Eye (tissue), 1 donor: ENCODE measurements around the gene GALT.
A peak's percentile ranks its signal among the peaks of the same experiment; 100 is the strongest.

ENCODE experiments used
- DNase-seq: peaks from one replicate; pipeline ENCODE4 v3.0.0-alpha.2; 2015

GALT gene

DNA sequence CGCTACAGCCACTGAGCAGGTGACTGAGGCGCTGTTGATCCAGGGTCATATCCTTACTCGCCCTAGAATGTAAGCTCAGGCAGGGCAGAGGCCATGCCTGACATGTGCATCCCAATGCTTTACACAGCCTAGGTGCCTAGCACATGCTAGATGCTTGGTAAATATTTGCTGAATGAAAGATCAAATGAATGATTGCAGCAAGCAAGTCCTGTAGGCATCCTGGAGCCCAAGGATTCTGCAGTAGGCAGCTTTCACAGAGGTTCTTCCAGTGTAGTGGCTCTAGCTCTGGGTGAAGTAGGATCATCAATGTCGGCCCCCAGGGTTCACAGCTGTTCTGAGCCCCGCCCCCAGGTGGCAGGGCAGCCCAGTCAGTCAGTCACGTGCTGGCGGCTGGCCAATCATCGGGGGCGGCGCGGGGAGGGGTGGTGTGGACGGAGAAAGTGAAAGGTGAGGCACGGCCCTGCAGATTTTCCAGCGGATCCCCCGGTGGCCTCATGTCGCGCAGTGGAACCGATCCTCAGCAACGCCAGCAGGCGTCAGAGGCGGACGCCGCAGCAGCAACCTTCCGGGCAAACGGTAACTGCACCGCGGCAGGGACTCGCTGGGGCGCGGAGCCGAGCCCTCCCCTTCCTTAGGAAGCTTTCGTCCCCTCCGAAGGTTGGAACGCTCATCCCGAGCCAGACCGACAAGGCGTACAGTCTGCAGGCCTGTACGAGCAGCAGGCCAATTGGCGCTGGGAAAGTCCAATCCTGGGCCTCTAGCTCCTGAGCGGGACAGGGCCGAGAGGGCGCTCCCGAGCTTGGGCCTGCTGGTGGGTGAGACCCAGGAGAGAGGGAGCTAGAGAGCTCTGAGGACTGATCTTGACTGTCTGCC, at the start of gene GALT:
TSS of gene GALT (plus strand) at position 465 of the 873 bp plus-strand sequence. CDS start at position 495, 30 bp downstream.
- DNase-seq = peak; percentile 97

DNA sequence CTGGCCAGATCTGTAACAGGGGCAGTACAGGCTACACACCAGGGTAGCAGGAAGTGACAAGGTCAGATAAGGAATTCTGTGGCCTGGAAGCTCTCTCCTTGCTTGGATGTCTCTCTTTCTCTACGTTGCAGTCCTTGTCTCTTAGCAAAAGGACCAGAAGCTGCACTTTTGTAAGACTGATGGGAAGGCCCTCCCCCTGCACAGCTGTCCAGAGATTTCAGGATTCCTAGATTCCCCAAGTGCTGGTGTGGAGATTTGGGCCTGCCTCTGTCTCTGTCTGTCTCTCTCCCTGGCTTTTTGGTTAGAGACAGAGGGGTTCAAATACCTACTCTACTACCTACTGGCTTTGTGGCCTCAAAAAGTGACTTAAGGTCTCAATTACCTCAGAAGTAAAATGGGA, 46.9 kb upstream of the GALT start:
- DNase-seq = no peak

DNA sequence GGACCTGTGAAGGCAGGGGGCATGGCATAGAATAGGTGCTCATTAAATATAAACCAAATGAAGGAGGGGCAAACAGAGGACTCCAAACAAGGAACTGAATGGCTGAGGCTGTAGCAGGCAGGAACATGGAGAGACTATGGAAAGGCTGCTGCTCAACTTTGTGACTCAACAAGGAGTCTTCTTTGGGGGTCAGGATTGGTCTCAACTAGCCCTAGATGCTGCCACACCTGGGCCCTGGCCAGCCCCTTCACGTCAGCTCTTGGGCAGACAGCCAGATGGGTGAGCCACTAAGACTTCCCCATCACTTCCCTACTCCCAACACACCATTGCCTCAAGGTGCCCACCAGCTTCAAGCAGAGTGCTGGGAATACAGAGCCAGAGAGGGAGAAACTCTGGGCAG, 45.6 kb upstream of the GALT start:
- DNase-seq = no peak

DNA sequence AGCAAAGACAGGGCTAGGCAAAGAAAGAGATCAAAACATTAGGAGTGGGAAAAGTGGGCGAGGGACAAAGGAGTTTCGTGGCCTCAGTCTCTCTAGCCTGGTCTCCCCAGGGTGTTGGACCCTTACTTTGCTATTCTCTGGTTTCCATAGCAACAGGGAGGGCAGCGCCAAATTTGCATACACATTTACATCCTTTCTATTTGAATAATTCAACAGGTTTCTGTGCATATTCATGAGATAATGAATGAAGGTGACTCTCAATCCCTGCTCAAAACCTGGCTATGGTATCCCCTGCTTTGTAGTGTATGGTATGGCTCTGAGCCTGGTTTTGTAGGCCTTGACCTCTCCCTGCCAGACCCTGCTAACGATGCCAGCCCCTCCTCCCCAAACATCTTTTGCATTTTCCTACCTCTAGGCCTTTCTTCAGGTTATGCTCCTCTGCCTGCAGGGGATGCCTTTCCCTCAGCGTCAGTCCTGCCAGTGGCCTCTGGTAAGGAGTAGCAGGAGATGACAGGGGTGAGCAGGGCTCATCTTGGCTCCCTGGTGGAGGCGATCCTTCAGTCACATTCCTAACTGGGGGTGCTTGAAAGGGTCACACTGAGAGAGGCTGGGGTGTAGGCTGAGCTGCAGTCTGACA, 44.4 kb upstream of the GALT start:
- no peak for DNase-seq

DNA sequence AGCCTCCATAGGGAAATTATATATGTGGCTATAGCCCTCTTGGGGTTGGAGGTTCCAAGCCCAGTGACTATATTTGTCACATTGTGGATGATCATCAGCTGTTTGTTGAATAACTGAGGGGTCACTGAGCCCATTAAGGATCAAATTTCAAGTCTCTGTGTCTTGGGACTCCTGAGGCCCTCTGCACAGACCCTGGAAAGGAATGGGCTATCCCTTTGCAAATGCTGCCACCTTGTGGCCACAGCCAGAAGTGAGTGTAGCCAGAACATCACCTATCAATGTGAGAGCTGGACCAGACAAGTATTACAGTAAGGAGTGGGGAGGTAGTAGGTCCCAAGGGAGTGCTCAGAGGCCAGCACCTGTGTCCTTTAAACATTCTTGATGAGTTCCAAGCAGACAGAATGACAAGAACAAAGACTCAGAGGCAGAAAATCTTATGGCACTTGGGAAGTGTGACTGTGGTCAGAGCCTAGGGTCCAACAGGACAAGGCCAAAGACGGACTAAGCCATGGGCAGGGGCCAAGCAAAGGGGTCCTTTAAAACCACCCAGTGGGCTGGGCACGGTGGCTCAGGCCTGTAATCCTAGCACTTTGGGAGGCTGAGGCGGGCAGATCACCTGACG, 42.8 kb upstream of the GALT start:
- DNase-seq = peak; percentile 97

DNA sequence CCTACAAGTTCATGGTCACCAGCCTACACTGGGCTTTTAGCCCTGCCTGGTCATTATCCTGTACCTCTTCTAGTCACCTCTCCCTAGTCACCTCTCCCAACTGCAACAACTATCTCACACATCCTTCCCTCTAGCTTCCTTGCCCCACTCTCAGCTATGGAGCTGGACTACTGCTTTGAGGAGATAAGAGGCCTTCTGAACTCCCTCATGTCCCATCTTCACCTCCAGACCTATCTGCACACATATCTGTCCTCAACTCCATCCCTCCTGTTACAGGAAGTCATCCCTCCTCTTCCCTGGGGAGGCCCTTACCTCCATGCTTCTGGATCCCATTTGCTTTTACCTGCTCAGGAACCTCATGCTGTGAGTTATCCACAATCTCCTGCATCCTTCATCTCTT, 40.3 kb upstream of the GALT start:
- no peak for DNase-seq

DNA sequence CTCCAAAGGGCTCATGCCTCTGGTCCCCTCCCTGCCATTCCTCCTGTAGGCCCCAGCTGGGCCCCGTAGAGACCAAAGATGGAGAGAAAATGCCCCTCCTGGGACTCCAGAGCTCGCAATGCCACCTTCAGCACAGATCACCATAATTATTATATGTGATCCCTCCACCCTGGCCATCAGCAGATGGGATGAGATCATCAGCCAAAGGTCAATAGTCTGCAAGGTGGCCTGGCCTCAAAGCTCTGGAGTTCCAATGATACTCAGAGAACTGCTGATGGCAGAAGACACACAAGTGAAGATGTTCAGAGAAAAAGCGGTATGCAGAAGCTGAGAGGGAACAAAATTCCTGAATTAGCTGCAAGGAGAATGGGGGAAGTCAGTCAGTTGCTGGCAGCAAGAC, 39.6 kb upstream of the GALT start:
- DNase-seq = no peak

DNA sequence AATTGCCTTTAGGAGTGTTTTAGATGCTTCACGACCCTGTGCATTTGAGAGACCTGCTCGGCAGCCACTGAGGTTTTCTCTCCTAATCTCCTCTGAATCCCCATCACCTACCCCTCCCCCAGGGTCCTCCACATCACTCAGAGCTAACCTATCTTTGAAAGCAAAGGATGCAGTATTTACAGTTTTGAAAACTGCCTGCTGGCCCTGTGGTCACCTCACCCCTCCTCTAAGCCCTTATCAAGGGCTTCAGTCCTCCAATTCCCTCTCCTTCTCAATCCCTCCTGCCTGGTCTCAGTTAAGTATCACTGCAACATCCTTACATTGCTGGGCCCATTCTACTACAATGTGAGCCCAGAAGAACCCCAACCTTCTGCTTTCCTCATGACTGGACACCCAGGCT, 39.1 kb upstream of the GALT start:
- DNase-seq = no peak

DNA sequence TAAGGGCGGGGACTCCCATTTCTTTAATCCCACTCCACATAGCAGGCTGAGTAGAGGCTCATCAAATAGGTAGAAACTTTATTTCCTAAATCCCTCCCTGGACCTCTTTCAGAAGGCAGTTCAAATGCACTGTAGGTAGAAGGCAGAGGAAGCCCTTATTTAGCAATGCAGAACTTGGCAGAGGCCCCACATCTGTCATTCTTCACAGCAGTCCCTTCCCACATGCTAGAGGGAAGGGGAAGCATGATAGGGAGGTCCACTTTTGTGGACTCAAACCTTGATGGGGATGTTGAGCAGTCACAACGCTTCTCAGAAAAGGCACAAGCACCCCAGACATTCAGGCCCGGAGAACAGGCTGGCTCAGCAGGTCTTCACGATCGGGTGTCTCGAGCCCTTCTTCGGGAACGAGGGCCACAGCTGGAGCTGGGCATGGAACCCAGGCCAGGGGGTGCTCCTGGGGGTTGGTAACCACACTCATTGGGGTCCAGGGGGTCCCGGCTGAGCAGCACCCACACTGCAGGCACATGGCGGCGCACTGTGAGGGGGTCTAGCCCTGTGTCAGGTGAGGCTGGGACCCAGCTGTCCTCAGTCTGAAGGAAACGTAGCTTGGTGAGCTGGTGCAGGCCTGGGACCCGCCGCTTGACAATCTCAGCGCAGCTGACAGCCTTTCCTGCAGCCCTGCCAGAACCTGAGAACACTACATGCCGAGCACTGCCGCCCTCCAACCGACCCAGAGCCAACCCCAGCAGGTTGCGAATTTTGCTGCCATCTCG, 35.9 kb upstream of the GALT start:
- no peak for DNase-seq

DNA sequence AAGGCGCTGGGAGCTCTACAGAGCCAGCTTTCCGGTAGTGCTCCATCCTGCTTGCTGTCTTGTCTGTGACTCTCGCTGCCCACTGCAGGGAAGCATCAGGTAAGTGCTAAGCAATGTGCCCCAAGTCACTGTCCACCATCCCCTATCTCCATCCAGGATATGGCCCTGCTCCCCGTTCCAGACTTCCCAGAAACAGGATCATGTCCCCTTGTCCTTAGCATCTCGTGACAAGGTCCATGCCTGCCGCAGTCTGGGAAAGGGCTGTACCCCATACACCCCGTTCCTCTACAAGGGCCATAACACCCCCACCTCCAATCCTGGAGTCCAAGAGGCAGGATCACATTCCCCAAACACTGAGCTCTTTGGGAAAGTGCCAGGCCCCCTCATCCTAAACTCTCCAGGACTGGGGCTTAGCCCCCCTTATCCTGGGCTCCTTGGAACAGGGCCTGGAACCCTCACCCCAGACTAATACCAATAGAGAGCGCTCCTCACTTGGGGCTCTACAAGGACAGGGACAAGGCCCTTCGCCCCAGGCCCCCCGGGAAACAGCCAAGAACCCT, 35.1 kb upstream of the GALT start:
- no peak for DNase-seq

DNA sequence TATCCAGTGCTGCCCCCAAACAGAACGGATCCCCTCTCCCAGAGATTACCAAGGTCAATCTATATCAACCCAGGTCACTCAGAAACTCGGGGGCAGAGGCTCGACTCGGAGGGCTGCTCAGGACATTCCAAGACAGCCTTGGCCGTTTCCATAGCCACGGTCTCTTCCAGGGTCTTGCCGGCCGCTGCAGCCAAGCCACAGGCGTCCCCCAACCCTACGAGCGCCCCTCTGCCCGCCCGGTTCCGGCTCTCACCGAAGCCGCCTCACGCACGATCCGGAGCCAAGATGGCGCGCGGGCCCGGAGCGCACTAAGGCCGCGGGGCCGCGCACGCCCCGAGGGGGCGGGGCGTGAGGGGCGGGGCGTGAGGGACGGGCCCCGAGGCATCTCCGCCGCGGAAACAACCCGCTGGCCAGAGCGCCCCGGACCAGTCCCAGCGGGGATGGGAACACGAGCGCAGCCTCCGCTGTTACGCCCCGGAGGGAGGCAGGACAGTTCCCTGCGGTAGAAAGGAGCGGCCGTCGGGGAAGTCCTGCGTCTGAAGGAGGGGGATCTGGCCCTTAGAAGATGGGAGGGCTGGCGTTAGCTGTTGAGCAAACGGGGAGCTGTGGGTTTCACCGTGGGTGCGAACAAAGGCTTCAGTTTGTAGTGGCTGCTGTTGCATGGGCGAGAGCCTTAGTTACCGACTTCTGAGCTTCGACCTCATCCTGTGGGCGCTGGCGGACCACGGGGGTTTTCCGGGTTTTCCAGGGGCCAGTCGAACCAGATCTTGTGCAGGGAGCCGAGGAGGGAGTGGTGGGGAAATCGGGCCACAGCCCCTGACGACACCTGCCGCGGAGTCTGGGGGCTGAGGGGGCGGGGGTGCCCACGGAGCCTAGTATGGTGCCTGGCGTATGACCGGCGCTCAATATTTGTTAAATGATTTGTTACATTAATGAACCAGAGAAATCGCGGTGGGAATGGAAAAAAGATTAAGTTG, 34.4 kb upstream of the GALT start, which contains the start of gene RPP25L:
TSS of gene RPP25L (minus strand) at position 287 of the 977 bp plus-strand sequence. CDS start 801 bp downstream, outside the sequence.
- peak; percentile 96 for DNase-seq

DNA sequence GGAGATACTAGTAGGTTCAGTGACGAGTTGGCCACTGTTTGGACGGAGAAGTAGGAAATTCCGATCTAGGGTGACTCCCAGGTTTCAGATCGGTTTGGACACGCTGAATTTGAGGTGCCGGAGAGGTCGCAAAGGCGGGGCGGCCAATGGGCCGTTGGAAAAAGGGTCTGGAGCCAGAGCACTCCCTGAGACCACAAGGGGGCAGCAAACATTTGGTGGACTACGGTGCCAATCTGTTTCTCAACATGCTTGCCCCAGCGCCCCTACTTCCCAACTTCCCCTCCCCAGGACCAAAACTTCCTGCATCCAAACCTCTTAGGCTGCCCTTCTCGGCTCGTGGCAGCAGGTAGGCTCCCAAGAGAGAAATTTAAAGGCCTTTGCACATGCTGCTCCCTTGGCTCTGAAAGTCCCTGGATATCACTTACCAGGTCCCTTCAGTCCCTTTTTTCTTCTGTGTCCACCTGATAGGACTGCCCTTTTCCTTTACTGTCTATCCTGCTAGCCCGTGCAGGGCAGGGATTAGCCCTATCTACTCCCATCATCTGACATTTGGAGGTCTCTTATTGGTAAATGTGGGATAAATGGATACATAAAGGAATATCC, 33.6 kb upstream of the GALT start:
- DNase-seq = peak; percentile 95

DNA sequence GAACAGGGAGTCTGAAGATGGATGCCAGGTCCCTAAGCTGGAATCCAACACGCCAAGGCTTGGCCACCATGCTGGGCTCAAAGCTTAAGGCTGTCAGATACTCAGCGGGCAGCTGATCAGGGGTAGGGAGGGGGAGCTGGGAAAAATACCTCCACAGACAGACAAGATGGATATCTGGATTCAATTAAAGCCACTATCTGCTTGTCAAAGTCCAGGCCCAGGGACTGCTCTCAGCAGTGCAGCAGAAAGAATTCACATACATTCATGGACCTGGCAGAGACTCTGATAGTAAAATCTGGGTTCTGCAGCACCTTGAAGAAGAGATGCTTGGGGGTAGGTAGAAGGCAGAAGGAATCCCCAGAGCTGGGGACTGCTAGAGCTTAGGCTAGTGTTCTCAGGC, 31.3 kb upstream of the GALT start:
- DNase-seq = no peak

DNA sequence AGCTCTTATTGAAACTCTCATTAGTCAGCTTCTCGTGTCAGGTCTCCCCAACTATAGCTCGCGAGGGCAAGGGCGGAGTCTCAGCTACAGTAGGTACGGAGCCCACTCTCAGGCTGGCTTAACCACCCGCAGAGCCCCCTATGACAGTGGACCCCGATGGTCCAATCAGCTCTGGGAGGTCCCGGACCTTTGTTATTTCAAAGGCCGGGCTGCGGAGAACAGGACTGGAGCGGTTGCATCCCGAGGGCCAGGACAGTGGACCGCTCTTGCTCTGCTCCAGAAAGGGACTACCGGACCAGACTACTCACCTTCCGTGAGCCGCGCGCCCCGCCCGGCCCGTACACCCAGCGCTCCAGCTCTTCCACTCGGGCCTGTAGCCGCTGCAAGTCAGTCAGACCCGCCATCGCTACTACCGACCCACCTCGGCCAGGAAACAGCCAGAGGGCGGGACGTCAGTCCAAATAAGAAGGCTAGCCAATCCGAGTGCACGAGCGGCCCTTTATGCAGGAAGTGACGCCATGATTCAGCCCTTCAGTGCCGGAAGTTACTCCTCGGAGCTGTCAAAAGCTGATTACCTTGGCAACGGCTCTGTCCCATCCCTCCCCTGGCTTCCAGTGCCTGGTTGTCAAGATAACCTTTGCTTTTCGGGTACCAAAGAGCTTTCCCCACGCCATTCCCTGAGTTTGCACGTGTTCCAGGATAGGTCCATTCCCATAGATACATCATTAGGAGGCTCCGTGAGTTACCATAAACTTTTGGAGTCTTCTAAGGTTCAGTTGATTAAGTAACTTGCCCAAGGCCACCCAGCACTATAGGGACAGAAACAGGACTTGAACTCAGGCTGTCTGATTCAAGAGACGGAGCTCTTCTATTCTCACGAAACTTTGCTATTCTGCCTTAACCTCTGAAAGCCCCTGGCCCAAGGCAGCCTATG, 26.1 kb upstream of the GALT start, which contains the start of gene DCTN3:
TSS of gene DCTN3 (minus strand) at position 435 of the 934 bp plus-strand sequence. CDS start at position 404, 31 bp downstream.
- DNase-seq = peak; percentile 97

DNA sequence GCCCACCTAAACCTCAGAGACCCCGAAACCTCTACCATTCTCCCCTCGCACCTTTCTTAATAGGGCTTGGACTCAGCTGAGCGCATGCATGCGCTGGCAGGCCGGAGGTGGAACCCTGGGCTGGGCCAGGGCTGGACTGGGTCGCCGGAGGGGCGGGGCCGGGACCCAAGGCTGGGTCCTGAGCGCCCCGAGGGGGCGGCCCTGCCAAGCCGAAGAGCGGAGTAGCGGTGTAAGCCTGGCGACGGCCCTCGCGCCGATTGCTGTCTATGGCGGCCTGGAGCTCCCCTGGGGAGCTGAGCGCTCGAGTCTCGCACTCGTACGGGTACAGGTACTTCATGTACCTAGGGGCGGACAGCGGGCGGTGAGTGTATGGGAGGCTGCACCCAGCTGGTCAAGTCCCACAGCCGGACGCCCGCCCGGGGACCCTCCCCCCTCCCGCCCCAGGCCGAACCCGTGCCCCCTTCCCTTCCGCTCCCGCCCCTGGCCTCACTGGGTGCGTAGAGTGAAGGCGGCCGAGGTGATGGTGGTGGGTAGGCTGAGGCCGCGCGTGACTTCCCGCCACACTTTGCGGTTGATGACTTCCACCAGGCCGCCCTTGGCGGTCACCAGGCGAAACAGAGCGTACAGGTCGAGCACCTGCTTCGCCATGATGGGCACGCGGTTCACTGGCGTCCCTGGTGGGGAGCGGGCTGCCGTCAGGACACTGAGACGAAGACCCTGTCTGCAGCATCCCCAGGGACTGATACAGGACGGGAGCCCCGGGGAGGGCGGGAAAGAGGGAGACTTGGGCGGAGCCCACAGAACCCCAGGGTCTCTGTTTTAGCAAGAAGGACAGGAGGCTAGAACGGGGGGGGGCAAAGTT, 22.9 kb upstream of the GALT start:
- DNase-seq = peak; percentile 35

DNA sequence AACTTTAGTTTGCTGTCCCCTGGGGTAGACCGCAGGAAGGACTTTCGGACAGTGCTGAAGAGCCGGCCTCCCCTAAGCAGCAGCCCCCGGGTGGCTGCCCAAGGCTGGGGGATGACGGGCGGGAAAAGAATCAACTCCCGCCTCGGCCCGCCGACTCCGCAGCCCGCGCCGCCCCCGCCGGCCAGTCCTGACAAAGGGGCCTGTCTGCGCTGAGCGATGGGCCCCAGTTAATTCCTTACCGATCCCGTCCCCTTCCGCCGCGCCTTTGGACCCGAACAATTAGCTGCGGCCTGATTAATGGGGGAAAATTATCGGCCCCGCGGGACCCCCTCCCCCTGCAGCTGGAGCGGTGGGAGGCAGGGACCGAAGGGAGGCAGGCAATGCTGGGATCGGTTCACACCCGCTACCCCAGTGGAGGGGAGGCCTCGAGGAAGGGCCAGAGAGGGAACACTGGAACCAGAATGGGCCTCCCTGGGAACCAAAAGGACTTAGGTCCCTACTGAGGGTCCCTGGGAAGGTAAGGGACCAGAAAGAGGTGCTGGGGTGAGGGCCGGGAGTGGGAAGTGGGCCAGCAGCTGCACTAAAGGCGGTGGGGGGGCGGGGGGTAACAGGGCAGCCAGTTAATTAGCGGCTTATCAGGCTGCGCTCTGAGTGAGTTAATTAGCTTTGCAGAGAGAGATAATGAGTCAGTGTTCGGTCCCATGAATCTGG, 21.8 kb upstream of the GALT start:
- DNase-seq = peak; percentile 54

DNA sequence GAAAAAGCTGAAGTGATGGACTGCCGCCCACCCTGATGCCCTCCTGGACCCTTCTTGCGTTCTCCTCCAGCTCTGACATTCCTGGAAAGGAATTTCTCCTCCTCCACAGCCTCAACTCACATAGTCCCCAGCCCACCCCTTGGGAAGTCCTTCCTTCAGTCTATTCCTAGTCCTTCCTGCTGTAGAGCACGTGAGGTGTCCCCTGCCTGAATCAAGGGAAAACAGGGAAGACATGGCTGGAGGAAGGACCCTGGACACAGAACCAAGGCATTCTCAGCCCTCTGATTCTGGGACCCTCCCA, 21.3 kb upstream of the GALT start:
- no peak for DNase-seq
